ENCODE measurements around the gene SDK1.
A peak's percentile ranks its signal among the peaks of the same experiment; 100 is the strongest.

The SDK1 gene

GRCh38 chr7:3835109-3835508 is 534.1 kb downstream of the SDK1 start:
- no peak for DNase-seq

GRCh38 chr7:3836855-3837254 is 535.8 kb downstream of the SDK1 start:
- DNase-seq = no peak

GRCh38 chr7:3844540-3845151 is 543.6 kb downstream of the SDK1 start:
- no peak for DNase-seq

GRCh38 chr7:3846738-3847137 is 545.7 kb downstream of the SDK1 start:
- no peak for DNase-seq

GRCh38 chr7:3847336-3847735 is 546.3 kb downstream of the SDK1 start:
- DNase-seq = no peak

- no peak for DNase-seq
These were observed 558.4 kb downstream of the SDK1 start for GRCh38 chr7:3859431-3859830.

GRCh38 chr7:3860932-3861331 is 559.9 kb downstream of the SDK1 start:
- peak; percentile 3 for DNase-seq

- no peak for DNase-seq
These were observed 560.3 kb downstream of the SDK1 start for GRCh38 chr7:3861386-3861785.

GRCh38 chr7:3861941-3862340 is 560.9 kb downstream of the SDK1 start:
- peak; percentile 57 for DNase-seq

GRCh38 chr7:3862774-3863173 is 561.7 kb downstream of the SDK1 start:
- DNase-seq = no peak

GRCh38 chr7:3866277-3866676 is 565.2 kb downstream of the SDK1 start:
- DNase-seq = no peak

GRCh38 chr7:3867863-3868262 is 566.8 kb downstream of the SDK1 start:
- DNase-seq = no peak

GRCh38 chr7:3879355-3880075 is 578.5 kb downstream of the SDK1 start:
- peak; percentile 10 for DNase-seq

GRCh38 chr7:3880228-3880987 is 579.4 kb downstream of the SDK1 start:
- peak; percentile 71 for DNase-seq

- no peak for DNase-seq
These were observed 581.7 kb downstream of the SDK1 start for GRCh38 chr7:3882782-3883181.

- DNase-seq = no peak
These were observed 583.5 kb downstream of the SDK1 start for GRCh38 chr7:3884543-3884942.

GRCh38 chr7:3887096-3887690 is 586.1 kb downstream of the SDK1 start:
- no peak for DNase-seq

GRCh38 chr7:3888096-3888495 is 587.0 kb downstream of the SDK1 start:
- DNase-seq = no peak

GRCh38 chr7:3892157-3892556 is 591.1 kb downstream of the SDK1 start:
- no peak for DNase-seq

GRCh38 chr7:3892686-3893085 is 591.6 kb downstream of the SDK1 start:
- DNase-seq = no peak

GRCh38 chr7:3893151-3893788 is 592.2 kb downstream of the SDK1 start:
- DNase-seq = no peak

- no peak for DNase-seq
These were observed 592.7 kb downstream of the SDK1 start for GRCh38 chr7:3893789-3894153.

Measured in NCI-H2227 treated with DMSO at 0.1 percent for 48 hours (cell line).